ENCODE results near the gene CDKN3.

GRCh38 chr14:54427871-54428270 is 31.1 kb downstream of the CDKN3 start:
- TF ChIP-seq CTCF (conservative IDR thresholded peaks at IDR 0.05; ENCODE audit: low read length) (no peak), EZH2phosphoT487 (IDR thresholded peaks at IDR 0.05; ENCODE audit: borderline replicate concordance, low read depth, low read length) (no peak)

All from OCI-LY7 (cell line).